GM20431 (cell line): ENCODE results near the gene GABRA4.

Experiments used
- in situ Hi-C: fragments of 300-500 bp; cut with MseI, MboI; formaldehyde crosslinking; loops from one replicate; pipeline ENCODE4 v1.15.0; 2020; ENCODE audit warnings: low sequenced_read_pairs; ENCODE audit not compliant: unreplicated experiment

GABRA4 gene

DNA sequence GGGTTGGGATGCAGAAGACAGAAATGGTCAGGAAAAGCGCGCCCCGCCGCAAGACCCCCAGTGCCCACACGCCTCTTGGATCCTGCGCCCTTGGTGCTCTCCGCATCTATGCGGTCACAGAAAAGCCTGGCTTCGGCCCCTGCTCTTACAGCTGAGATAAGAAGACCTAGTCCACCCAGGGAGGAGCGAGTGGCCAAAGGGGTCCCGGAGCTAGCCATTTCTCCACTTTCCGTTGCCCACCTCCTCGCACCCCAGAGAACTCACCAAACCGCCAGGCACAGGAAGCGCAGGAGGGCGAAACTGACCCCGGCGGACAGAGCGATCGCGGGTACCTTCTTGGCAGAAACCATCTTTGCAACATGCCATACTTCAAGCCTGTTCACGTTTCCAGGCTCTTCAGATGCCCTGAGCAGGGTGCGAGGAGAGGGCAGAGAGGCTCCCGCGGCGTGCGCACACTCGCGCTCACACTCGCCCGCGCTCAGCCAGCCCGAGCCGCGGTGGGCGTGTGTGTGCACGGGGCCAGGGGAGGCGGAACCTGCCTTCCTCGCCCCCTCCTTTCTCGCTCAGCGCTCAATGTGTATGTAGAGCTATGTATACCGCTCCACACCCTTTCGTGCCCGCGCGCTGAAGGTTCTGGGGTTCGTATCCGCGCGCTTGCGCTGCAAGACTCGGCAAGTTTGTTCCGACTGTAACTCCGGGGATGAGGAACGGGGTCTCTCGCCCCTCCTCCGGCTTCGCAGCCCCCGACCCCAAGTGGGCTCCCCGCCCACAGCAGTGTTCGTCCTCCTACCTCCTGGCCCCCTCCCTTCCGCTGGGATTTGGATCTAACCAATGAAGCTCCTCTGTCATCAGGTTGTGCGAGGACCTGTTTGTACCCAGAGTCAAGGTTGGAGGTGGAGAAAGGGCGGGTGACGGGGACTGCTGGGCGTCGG lies at the start of gene GABRA4:
Gene GABRA4 (minus strand): TSS at position 507 of the 932 bp plus-strand sequence. CDS start 157 bp downstream, at position 350.
- in situ Hi-C loops = no loop called here

DNA sequence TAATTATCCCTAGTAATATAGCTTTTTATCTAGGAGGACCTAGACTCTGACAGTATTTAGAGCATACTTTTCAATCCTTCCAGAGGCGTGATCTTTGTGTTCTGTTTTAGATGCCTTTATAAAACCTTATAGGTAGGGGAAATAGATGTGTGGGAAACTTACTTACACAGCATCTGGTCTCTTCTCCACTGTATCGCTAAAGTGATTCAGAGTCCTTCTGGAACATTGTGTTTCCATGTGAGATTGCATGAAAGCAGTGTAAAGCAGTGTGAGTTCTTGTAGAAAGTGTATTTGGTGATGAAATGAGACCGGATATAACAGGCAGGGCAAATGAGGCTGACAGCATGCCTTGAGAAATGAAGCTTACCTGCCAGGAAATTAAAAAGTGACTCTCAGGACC lies 47.4 kb upstream of the GABRA4 start:
- in situ Hi-C loops = loop anchor here (25.0 kb wide), 1 partner anchor 104 kb away; no protein-coding TSS in a partner anchor

DNA sequence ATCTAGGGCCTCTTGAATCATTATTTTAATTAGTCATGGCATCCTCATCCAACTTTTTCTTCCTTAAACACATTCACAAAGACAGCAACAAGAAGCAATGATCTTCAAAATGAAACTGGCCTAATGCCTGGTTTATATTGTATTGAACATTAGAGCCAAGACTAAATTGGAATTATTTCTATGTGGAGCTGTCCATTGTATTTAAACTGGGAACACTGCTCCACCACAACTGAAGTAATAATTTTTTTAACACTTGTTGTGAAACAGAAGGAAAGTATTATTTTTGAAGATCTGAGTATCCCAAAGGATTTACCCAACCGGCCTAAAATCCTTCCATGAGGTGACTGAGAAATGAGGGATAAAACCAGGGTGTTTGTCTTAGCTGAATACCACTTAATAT lies 44.9 kb upstream of the GABRA4 start:
- in situ Hi-C loops = loop anchor here (25.0 kb wide), 1 partner anchor 101 kb away; no protein-coding TSS in a partner anchor

DNA sequence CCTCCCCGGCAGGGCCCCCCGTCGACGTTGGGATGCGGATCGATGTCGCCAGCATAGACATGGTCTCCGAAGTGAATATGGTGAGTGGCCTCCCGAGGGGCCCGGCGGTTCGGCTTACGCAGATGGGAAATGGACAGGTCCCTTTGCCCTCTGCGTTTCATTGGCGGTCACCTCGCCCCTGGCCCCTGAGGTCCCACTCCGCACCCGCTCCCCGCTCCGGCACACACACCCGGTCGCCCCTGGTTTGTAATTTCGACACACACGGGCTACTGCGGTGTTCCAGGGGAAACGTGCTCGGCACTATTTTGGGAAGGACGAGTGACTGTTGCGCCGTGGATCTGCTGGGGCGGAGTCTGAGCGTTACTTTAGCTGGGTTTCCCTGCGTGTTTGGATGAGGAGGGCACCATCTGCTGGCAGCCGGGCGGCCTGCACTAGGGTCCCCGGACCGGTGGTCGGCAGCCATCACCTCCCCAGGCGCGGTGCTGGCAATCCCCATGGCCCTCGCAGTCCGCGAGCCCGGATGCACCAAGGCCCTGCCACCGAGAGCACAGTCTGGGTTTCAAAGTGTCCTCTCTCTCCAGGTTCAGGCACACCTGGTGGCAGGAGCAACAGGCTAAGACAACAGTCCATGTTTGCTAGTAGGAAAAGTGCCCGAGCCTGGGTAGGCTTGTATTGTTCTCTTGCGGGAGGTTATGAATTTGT lies 39.2 kb upstream of the GABRA4 start:
- in situ Hi-C loops = loop anchor here (25.0 kb wide), 1 partner anchor 95 kb away; no protein-coding TSS in a partner anchor

DNA sequence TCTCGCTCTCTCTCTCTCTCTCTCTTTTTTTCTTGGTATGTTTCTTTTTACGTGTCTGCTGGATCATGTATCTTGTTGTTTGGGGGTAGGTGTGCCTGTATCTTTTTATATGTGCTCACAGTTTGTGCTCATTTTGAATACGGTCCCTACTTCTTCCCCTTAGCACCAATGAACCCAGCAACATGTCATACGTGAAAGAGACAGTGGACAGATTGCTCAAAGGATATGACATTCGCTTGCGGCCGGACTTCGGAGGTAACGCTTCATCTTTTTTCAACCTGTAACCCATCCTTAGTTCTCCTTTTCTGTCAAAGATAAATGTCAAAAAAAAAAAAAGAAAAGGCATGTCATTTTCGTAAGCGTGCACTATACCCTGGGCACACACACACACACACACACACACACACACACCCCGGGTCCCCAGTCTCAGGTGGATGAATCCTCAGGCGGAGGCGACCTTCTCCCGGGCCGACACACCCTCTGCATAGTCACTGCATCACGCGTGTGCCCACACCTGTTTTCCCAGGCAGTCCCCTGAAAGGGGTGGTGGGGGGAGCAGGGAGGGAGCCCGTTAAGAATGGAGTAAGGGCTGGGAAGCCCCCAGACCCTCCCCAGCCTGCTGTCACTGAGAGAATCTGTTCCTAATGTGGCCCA lies 38.5 kb upstream of the GABRA4 start:
- in situ Hi-C loops = loop anchor here (25.0 kb wide), 1 partner anchor 95 kb away; no protein-coding TSS in a partner anchor

DNA sequence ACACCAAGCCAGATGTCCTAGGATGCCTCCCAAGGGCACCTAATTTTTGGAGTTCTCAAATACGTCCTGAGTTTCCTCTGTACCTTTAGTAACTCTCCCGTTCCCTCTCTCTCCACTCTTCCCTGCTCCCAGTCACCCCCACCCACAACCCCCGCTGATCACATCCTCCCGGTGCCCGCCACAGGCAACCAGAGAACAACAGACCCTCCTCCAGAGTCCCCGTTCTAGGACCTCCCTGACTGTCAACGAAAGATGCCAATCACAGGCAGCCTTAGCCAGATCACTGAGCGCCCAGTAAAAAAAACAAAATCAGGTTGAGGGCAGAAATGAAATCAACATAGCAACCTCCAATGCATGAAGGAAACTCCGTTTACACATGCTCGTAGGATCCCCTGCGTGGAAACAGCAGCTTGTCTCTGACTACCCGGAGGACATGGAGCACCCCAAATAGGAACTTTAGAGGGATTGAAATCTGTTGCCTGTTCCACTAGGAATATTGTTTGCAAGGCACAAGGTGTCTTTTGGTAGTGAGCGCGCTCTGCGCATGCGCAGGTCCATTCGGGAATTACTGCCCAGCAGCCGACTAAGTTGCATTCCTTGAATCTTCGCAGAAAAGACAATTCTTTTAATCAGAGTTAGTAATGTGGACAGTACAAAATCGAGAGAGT lies 37.8 kb upstream of the GABRA4 start, which contains the start of gene GABRB1:
Gene GABRB1 (plus strand): TSS at position 557 of the 668 bp plus-strand sequence.
- in situ Hi-C loops = loop anchor here (25.0 kb wide), 1 partner anchor 94 kb away; no protein-coding TSS in a partner anchor

DNA sequence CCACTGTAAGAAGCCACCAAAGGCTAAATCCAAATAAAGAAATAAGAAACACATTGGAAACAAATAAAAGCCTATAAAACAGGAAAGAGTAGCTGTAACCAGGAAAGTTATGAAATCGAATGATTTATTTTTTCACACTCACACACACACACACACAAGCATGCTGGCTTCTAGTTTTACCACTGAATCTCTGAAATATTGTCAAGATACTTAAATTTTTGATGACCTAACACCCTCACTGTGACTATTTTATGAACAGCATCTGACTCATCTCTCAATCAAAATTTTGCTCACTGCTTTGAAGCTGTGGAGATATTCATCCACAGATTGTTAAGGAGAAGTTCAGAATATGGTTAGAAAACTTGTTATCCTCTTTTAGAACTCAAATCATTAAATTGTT lies 24.1 kb upstream of the GABRA4 start:
- in situ Hi-C loops = no loop called here

DNA sequence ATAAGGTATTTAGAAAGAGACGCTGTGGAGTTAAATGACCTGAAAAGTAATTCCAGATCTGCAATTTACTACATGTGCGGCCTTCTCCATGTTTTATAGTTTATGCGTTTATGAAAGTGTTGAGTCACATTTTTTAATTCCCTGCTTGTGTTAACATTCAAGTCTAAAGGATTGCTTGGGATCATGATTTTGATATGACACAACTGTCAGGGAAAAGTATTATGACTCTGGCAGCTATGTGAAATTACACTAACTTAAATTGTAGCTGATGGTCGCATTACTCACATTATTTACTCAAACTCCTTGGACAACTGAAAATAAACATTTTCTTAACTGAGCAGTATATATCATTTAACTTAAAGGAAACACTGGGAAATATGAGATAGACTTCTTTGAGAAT lies 23.7 kb upstream of the GABRA4 start:
- in situ Hi-C loops = no loop called here

DNA sequence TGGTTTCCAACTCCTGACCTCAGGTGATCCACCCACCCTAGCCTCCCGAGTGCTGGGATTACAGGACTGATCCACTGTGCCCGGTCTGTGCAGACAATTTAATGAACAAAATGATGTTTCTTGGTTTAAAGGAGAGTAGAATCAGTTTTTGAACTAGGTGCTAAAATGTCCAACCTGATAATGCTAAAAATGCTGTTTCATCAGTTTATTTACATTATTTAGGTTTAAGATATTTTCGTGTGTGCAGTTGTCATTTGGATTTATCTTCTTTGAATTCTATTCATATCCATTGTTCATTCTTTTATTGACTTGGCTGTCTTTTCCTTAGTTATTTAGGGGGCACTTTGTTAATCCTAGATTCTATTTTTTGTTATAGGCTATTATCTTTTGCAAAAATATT lies 20.0 kb upstream of the GABRA4 start:
- in situ Hi-C loops = no loop called here

DNA sequence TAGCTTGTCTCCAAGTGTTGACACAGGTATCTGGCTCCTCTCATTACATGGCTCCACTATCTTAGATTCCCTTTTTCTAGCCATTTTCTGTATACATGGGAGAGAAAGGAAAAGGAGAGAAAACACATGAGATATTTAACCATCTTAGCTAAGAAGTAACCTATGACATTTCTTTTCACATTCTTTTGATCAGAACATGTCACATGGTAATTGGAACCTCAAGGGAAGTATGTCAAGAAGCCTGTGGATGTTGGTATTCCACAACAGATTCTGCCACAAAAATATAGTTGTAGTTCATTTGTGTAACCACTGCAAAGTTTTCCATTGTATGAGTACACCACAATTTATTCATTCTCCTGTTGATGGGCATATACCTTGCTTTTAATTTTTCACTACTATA lies 19.3 kb upstream of the GABRA4 start:
- in situ Hi-C loops = no loop called here

DNA sequence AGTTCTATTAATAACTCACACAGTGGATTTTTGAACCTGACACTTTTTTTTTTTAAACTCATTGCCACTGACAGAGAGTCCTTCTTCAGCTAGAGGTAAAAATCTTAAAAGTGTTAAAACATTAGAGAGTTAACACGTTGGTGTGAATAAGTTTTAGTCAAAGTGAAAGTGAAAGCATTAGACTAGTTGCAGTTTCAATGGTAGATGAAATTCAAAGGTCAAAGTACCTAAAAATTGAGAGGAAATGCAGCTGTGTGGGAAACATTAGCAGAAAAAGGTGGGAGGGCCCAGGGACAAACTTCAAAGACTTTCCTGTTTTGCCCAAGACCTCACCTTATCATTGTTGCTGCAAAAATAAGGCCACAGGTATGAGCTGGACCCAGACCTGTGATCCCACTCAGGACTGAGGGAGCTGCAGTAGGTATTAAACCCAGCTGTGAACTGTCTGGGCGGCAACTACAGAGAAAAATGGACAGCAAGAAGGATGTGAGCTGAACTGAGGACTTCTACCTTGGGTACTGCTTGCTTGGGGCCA lies 17.6 kb upstream of the GABRA4 start:
- in situ Hi-C loops = no loop called here

DNA sequence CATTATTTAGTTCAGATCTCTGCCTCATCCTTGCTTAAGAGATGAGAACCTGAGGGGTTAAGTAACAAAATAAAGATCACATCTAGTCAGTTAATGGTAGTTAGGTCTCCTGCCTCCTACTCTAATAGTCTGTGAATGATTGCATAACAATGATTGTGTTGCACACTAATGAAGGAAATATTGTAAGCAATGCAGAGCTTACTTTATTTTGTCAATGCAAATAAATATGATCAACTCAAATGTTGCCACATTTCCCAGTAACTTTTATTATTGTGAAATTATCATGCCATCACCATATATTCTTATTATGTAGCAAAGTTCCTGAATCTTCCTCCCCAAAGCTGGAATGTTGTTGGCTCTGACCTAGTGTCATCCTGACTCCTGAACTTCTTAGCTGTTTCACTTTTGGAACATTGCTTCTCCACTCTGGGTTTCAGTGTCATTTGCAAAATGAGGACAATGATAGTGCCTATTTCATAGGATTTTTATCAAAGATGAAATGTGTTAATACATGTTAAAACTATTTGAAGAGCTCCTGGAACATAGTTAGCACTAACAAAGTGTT lies 17.0 kb upstream of the GABRA4 start:
- in situ Hi-C loops = no loop called here

DNA sequence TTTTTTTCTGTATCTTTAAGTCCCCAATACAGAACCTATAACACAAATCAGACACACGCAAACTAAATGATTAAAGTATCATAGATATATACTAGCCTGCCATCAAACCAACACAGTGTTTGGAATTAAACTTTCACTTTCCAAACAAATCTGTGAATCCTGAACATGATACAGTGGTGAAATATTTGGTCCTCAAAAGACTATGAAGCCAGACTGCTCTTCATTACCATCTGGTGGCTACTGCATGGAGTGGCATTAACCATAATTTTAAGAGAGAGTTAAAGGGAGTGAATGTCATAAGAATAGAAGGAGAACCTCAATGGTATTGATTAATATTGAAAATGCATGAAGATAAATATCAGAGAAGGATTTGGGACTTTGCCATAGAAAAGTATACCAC lies 9.2 kb upstream of the GABRA4 start:
- in situ Hi-C loops = no loop called here

DNA sequence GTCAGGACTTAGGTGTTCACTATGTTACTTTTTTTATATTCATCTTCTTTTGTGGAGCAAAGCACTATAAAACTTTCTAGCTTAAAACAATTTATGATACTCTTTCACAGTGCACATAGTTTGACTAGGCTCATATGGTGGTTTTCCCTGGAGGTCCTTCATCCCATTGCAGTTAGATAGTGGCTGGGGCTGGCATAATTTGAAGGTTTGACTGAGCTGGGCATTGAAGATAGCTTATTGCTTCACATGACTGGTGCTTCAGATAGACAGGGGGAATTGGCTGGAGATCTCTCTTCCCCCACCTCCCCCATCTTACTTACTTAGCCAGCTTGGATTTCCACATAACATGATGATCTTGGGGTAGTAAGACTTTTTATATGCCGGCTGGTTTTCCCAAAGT lies 7.0 kb upstream of the GABRA4 start:
- in situ Hi-C loops = no loop called here

DNA sequence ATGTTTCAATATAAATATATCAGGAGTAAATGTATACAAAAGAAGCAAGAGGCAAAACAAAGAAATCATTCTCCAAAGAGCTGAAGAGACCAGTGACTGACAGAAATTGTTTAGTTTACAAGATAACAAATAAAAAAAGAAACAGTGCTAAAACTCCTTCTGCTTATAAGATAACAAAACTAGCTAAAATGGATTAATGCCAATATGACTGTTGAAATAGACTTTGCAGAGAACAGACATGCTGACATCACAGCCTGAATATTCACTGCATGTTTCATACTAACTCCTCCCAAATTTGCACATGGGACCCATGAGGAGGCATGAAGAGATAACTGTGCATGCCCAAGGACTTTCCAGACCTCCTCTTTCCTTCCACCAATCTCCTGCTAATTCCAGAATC lies 6.2 kb upstream of the GABRA4 start:
- in situ Hi-C loops = no loop called here

DNA sequence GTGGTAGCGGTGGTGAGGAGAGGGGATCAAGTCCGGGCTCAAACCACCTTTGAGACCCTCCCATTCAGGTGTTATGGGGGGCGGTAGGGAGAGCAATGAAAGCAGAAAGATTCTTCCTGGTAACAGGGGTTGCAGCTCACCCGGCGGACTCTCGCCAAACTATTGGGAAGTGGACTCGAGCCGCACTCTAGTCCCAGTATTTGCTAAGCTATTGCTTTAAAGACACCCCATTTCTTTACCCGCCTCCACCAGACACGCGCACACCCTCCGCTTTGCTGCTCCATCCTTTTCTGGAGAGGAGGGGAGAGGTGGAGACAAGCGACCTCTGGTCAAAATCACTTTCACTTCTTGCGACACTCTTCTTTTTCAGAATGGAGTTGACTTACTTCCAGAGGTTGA lies 625 bp upstream of the GABRA4 start:
- in situ Hi-C loops = no loop called here

DNA sequence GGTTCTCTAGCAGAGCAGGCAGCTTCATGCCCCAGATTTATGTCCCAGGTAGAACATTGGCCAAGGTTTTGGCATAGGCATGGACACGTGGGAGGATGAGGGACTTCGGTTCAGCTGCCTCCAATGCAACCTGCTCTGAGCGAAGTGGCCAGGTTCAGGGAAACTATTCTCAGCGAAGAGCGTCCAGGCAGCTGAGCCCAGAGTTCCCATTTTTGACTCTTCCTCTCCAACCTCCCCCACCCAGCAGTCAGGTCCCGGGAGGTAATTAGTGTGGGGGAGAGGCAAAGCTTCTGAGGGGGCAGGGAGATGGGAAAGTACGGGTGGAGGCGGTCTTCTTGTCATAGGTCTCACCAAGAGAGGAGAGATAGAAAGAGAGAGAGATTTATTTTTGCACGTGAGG lies 1.0 kb downstream of the GABRA4 start:
- in situ Hi-C loops = no loop called here

DNA sequence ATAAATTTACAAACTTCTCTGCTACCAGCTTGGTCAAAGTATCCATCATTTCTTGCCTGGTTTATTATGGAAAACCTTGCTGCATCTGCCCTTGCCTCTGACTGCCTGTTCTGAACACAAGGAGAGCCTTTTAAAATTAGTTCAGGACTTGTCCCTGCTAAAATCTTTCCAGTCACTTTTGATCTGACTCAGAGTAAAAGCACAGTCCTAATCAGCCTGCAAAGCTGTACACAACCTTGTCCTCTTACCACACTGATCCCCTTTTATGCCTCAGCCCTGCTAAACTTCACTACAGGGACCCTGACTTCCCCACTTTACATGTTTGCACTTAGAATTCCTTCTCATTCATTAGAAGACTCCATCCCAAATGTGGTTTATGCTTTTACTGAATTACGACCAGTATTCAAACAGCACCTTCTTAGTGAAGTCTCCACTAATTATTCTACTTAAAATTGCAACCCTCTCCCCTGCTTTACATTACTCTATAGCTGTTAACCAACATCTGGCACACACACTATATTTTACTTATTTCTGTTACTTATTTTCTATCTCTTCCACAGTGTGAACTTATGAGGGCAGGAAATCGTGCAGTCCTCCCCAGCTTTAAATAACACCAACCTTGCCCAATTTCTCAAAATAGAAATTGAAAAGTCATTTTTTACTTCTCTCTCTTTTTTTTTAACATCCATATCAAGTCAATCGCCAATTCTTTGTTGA lies 6.3 kb downstream of the GABRA4 start:
- in situ Hi-C loops = no loop called here

DNA sequence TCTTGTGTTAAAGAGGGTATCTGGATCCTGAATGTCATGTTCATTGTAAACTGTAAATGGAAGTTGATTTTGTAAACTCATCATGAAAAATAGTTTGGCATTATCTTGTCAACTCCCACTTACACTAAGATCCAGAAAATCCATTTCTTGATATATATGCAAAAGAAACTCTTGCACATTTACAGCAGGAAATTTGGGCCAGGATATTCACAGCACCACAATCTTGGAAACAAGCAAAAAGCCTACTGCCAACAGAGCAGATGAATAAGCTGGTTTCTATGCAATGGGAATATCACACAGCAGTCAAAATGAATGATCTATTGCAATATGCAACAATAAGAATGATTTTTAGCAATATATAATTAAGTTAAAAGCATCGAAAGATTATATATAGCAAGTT lies 8.6 kb downstream of the GABRA4 start:
- in situ Hi-C loops = no loop called here
